Thoracic aorta (tissue), 2 donors: Measurements from ENCODE around the gene ZBTB40. TPM values are rescaled to one million over a fixed set of nuclear protein-coding genes. Genes with fewer than 3 reads are reported as not detected.
A peak's percentile ranks its signal among the peaks of the same experiment; 100 is the strongest.

Experiments
- ATAC-seq: fragments of 150-250 bp; one replicate; pipeline ENCODE4 v1.8.0; 2017; ENCODE audit warnings: low read depth; ENCODE audit not compliant: insufficient number of reproducible peaks, low FRiP score
- DNase-seq: peaks from one replicate; pipeline ENCODE4 v3.0.0-alpha.2; 2020; ENCODE audit warnings: low spot score
- H3K27ac ChIP-seq, 2 donors: fragments of 200-600 bp; sonication (generic); 1 replicate in 1 of 2; 2 replicates in 1 of 2; pipeline ENCODE4 v1.5.1; 2016; ENCODE audit warnings: mild to moderate bottlenecking in 2 of 2, moderate library complexity in 2 of 2
- H3K27me3 ChIP-seq: fragments of 200-600 bp; sonication (generic); replicated peaks from 2 replicates; pipeline ENCODE4 v1.6.0; 2016; ENCODE audit warnings: mild to moderate bottlenecking; ENCODE audit not compliant: insufficient read depth
- H3K36me3 ChIP-seq: fragments of 200-600 bp; sonication (generic); one replicate; pipeline ENCODE4 v1.5.1; 2016
- H3K4me1 ChIP-seq, 2 donors: fragments of 200-600 bp; sonication (generic); 1 replicate in 1 of 2; 2 replicates in 1 of 2; pipeline versions ENCODE4 v1.5.1 to v1.6.0; 2016; ENCODE audit warnings: low read depth in 2 of 2, mild to moderate bottlenecking in 1 of 2; ENCODE audit not compliant: control insufficient read depth in 1 of 2
- H3K4me3 ChIP-seq: fragments of 200-600 bp; sonication (generic); 2 replicates; pipeline ENCODE4 v1.5.1; 2016; ENCODE audit warnings: mild to moderate bottlenecking
- H3K9me3 ChIP-seq: fragments of 200-600 bp; sonication (generic); 2 replicates; pipeline ENCODE4 v1.5.1; 2016
- total RNA-seq, 2 donors: library from RNA; depleted of rRNA; stranded (reverse); fragments of >200 nt; gene quantifications; one replicate each; pipeline versions ENCODE4 v1.1.0 to v1.2.3, GENCODE V29; 2016
- TF ChIP-seq, protein P1 (sequence below): fragments of 200-600 bp; sonication (generic); IDR thresholded peaks from one replicate; pipeline ENCODE4 v1.5.1; 2019; ENCODE audit warnings: antibody characterized with exemption

Gene ZBTB40
- total RNA-seq, 2 donors from 2014 or later = 30.4 to 36.4 TPM

DNA sequence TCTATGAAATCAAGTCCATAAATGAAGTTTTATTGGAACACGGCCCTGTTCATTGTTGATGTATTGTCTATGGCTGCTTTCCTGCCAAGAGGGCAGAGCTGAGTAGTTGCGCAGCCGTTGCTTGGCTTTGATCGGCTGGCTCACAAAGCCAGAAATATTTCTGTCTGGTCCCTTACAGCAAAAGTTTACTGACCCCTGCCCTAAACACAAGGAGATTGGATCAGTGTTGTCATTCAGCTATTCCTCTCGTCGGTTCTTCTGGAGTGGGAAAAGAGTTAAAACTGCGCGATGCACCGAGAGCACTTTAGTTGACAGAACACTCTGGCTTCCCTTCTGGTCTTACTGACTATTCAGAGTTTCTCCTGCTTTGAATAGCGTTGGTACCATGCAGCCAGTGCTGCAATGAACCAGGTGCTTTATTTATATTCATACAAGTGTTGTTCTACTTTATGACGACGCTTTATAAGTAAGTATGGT, 868 bp downstream of the ZBTB40 start:
- H3K27me3 ChIP-seq = no peaks in the 10 kb centered on the region
- TF ChIP-seq, protein P1, sequence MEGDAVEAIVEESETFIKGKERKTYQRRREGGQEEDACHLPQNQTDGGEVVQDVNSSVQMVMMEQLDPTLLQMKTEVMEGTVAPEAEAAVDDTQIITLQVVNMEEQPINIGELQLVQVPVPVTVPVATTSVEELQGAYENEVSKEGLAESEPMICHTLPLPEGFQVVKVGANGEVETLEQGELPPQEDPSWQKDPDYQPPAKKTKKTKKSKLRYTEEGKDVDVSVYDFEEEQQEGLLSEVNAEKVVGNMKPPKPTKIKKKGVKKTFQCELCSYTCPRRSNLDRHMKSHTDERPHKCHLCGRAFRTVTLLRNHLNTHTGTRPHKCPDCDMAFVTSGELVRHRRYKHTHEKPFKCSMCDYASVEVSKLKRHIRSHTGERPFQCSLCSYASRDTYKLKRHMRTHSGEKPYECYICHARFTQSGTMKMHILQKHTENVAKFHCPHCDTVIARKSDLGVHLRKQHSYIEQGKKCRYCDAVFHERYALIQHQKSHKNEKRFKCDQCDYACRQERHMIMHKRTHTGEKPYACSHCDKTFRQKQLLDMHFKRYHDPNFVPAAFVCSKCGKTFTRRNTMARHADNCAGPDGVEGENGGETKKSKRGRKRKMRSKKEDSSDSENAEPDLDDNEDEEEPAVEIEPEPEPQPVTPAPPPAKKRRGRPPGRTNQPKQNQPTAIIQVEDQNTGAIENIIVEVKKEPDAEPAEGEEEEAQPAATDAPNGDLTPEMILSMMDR = no peak
- H3K9me3 ChIP-seq = no peaks in the 10 kb centered on the region
- H3K36me3 ChIP-seq = no peaks in the 10 kb centered on the region
- no peak for DNase-seq
- peaks cover 16 to 73% of the 10 kb centered on the region in 2 donors for H3K4me1 ChIP-seq
- peak; percentile 26 for ATAC-seq
- H3K4me3 ChIP-seq = peak overlapping the region; percentile 83
- peak overlapping the region; percentile 86 to 92 for H3K27ac ChIP-seq

DNA sequence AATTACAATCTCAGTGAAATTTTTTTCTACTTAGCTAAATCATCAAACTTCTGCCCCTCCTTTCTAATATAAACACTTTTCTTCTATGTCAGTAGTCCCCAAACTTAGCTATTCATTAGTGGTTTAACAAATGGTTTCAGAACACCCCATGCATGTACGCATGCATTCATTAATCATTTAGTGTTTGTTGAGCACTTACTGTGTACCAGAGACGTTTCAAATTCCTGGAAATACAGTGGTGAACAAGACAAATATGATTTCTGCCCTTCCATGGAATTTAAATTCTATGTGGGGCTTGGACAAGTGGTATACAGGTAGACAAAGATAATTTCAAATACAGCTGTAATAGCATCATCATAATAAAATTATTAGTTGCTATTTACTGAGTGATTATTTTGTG, 1.5 kb downstream of the ZBTB40 start:
- H3K9me3 ChIP-seq = no peaks in the 10 kb centered on the region
- H3K36me3 ChIP-seq = no peaks in the 10 kb centered on the region
- no peak for DNase-seq
- peak overlapping the region; percentile 86 to 92 for H3K27ac ChIP-seq
- no peak for ATAC-seq
- H3K4me1 ChIP-seq = peaks cover 12 to 73% of the 10 kb centered on the region in 2 donors
- TF ChIP-seq, protein P1 = no peak
- no peaks in the 10 kb centered on the region for H3K27me3 ChIP-seq
- peak overlapping the region; percentile 83 for H3K4me3 ChIP-seq

GRCh38 chr1:22454476-22455056, 2.9 kb downstream of the ZBTB40 start:
- H3K27ac ChIP-seq = peak overlapping the region; percentile 1 to 51
- TF ChIP-seq, protein P1 = no peak
- peaks cover 12 to 62% of the 10 kb centered on the region in 2 donors for H3K4me1 ChIP-seq
- no peak overlapping the region for H3K4me3 ChIP-seq
- H3K9me3 ChIP-seq = no peaks in the 10 kb centered on the region
- no peaks in the 10 kb centered on the region for H3K36me3 ChIP-seq
- ATAC-seq (no peak), DNase-seq (no peak)
- no peaks in the 10 kb centered on the region for H3K27me3 ChIP-seq

- Histone ChIP-seq H3K4me3 (no peak overlapping the region), H3K27ac (no peak overlapping the region), H3K27me3 (no peaks in the 10 kb centered on the region), H3K9me3 (no peaks in the 10 kb centered on the region), H3K4me1 (peaks cover 12 to 57% of the 10 kb centered on the region in 2 donors), H3K36me3 (no peaks in the 10 kb centered on the region)
- TF ChIP-seq, protein P1 = no peak
- ATAC-seq = no peak
- no peak for DNase-seq
Measured at GRCh38 chr1:22457345-22457744, 5.7 kb downstream of the ZBTB40 start.

DNA sequence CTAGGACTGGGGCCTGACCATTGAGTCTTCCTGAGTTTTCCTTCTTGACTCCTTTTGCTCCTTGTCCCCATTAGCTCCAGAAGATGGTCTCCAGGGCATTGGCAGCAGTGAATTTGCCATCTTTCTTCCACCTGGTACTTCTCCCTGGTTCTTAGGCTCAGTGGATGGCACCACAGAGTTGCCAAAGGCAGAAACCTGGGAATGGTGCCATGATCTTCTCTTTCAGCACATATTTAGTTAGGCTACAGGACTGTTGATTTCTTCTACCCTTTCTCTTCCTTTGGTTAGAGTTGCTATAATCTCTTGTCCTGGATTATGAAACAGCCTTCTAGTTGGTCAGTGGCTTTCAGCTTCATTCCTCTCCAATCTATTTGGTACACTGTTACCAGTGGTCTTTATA, 6.2 kb downstream of the ZBTB40 start:
- Histone ChIP-seq H3K36me3 (no peaks in the 10 kb centered on the region), H3K27ac (no peak overlapping the region), H3K9me3 (no peaks in the 10 kb centered on the region), H3K4me3 (no peak overlapping the region), H3K4me1 (peaks cover 10 to 54% of the 10 kb centered on the region in 2 donors), H3K27me3 (no peaks in the 10 kb centered on the region)
- ATAC-seq (no peak), DNase-seq (no peak)
- TF ChIP-seq, protein P1 = no peak
